WERI-Rb-1 (cell line): ENCODE data around the gene PCAT7.

Source experiments
- DNase-seq: peaks from one replicate; pipeline ENCODE4 v3.0.0-alpha.2; 2020
- H3K27ac ChIP-seq: fragments of 250-450 bp; sonication (Bioruptor Pico); 2 replicates; pipeline ENCODE4 v1.5.1; 2020; ENCODE audit warnings: mild to moderate bottlenecking, moderate library complexity
- H3K27me3 ChIP-seq: fragments of 250-450 bp; sonication (Bioruptor Pico); 2 replicates; pipeline ENCODE4 v1.5.1; 2021; ENCODE audit warnings: mild to moderate bottlenecking, low read depth, moderate library complexity; ENCODE audit not compliant: insufficient read depth, severe bottlenecking
- H3K36me3 ChIP-seq: fragments of 250-450 bp; sonication (Bioruptor Pico); 2 replicates; pipeline ENCODE4 v1.5.1; 2020; ENCODE audit warnings: mild to moderate bottlenecking, moderate library complexity
- H3K4me3 ChIP-seq: 2 replicates; pipeline ENCODE4 v1.5.1; 2011; ENCODE audit warnings: low read depth, mild to moderate bottlenecking, control low read depth, low read length
- H3K9me3 ChIP-seq: fragments of 250-450 bp; sonication (Bioruptor Pico); 2 replicates; pipeline ENCODE4 v1.5.1; 2021; ENCODE audit warnings: mild to moderate bottlenecking, moderate library complexity; ENCODE audit not compliant: severe bottlenecking
- CTCF ChIP-seq: IDR thresholded peaks from 2 replicates; pipeline ENCODE4 v1.5.1; 2011; ENCODE audit warnings: low read depth, mild to moderate bottlenecking, control low read depth, inconsistent platforms, low read length

The PCAT7 gene

GRCh38 chr9:94611638-94612068, 56.8 kb downstream of the PCAT7 start:
- Histone ChIP-seq H3K36me3 (no peaks in the 10 kb centered on the region), H3K27ac (no peak overlapping the region), H3K27me3 (no peaks in the 10 kb centered on the region), H3K4me3 (no peak overlapping the region), H3K9me3 (no peaks in the 10 kb centered on the region)
- no peak for TF ChIP-seq CTCF
- DNase-seq = no peak

GRCh38 chr9:94612071-94612470, 57.2 kb downstream of the PCAT7 start:
- Histone ChIP-seq H3K4me3 (no peak overlapping the region), H3K36me3 (no peaks in the 10 kb centered on the region), H3K27ac (no peak overlapping the region), H3K27me3 (no peaks in the 10 kb centered on the region), H3K9me3 (no peaks in the 10 kb centered on the region)
- no peak for TF ChIP-seq CTCF
- DNase-seq = no peak

GRCh38 chr9:94613003-94613402, 58.1 kb downstream of the PCAT7 start:
- Histone ChIP-seq H3K27ac (no peak overlapping the region), H3K4me3 (no peak overlapping the region), H3K36me3 (no peaks in the 10 kb centered on the region), H3K9me3 (no peaks in the 10 kb centered on the region), H3K27me3 (no peaks in the 10 kb centered on the region)
- DNase-seq = no peak
- TF ChIP-seq CTCF = no peak

- no peaks in the 10 kb centered on the region for H3K27me3 ChIP-seq
- H3K36me3 ChIP-seq = no peaks in the 10 kb centered on the region
- no peak for DNase-seq
- no peaks in the 10 kb centered on the region for H3K9me3 ChIP-seq
- no peak overlapping the region for H3K27ac ChIP-seq
- TF ChIP-seq CTCF = no peak
- no peak overlapping the region for H3K4me3 ChIP-seq
Measured at GRCh38 chr9:94619026-94619425, 64.1 kb downstream of the PCAT7 start.
